Measurements from ENCODE around the gene PTPRU.

- no peak for TF ChIP-seq POLR2AphosphoS5 (IDR thresholded peaks at IDR 0.05; ENCODE audit: borderline replicate concordance, low read depth, low read length)
- no peak for TF ChIP-seq EZH2 (IDR thresholded peaks at IDR 0.05)
These were observed 102.7 kb downstream of the PTPRU start for GRCh38 chr1:29338908-29339575.

All from SK-N-MC (cell line).